Body of pancreas (tissue), 4 donors: ENCODE results near the gene TIAM1.
A peak's percentile ranks its signal among the peaks of the same experiment; 100 is the strongest.

Experiments
- CTCF ChIP-seq, 7 experiments: fragments of 450-650 bp in 4 of 7; fragments of 200-600 bp in 3 of 7; sonication (generic) in 3 of 7; IDR thresholded peaks; one replicate each; pipeline ENCODE4 v1.5.1; 2016 to 2019; ENCODE audit warnings: antibody characterized with exemption in 7 of 7
- POLR2A ChIP-seq, 3 donors: fragments of 450-650 bp; IDR thresholded peaks; one replicate each; pipeline ENCODE4 v1.6.1; 2016; ENCODE audit warnings: antibody characterized with exemption in 3 of 3, mild to moderate bottlenecking in 2 of 3

GRCh38 chr21:31180256-31181081 is 163.6 kb downstream of the TIAM1 start:
- TF ChIP-seq CTCF (IDR thresholded peaks at IDR 0.05) (peak in 6 of 7 experiments; percentile 38 to 49 (median 44)), POLR2A (IDR thresholded peaks at IDR 0.05) (no peak)
